Liver (tissue), 3 donors: ENCODE measurements around the gene BNIPL.

ENCODE experiments used
- CTCF ChIP-seq: fragments of 150-350 bp; IDR thresholded peaks from 2 replicates; pipeline ENCODE4 v1.5.1; 2017; ENCODE audit warnings: improper control_type of control experiment, low read depth, low read length; ENCODE audit not compliant: missing input control
- JUND ChIP-seq, 2 donors: IDR thresholded peaks; 2 replicates each; pipeline ENCODE4 v1.6.1; 2016; ENCODE audit warnings: antibody characterized with exemption in 2 of 2
- MAX ChIP-seq: IDR thresholded peaks from 2 replicates; pipeline ENCODE4 v1.6.1; 2016; ENCODE audit warnings: antibody characterized with exemption
- RAD21 ChIP-seq, 2 donors: IDR thresholded peaks; 2 replicates each; pipeline ENCODE4 v1.6.1; 2016; ENCODE audit warnings: antibody characterized with exemption in 2 of 2, mild to moderate bottlenecking in 2 of 2
- TF ChIP-seq, protein P1 (sequence below): IDR thresholded peaks from 2 replicates; pipeline ENCODE4 v1.6.1; 2016; ENCODE audit warnings: antibody characterized with exemption, mild to moderate bottlenecking
- TF ChIP-seq, protein P2 (sequence below): IDR thresholded peaks from 2 replicates; pipeline ENCODE4 v1.6.1; 2016; ENCODE audit warnings: antibody characterized with exemption
- donor health status: healthy.
- donor health status: healthy.

GRCh38 chr1:151009206-151009587, 27.2 kb upstream of the BNIPL start:
- TF ChIP-seq CTCF = no peak
- TF ChIP-seq, protein P1, sequence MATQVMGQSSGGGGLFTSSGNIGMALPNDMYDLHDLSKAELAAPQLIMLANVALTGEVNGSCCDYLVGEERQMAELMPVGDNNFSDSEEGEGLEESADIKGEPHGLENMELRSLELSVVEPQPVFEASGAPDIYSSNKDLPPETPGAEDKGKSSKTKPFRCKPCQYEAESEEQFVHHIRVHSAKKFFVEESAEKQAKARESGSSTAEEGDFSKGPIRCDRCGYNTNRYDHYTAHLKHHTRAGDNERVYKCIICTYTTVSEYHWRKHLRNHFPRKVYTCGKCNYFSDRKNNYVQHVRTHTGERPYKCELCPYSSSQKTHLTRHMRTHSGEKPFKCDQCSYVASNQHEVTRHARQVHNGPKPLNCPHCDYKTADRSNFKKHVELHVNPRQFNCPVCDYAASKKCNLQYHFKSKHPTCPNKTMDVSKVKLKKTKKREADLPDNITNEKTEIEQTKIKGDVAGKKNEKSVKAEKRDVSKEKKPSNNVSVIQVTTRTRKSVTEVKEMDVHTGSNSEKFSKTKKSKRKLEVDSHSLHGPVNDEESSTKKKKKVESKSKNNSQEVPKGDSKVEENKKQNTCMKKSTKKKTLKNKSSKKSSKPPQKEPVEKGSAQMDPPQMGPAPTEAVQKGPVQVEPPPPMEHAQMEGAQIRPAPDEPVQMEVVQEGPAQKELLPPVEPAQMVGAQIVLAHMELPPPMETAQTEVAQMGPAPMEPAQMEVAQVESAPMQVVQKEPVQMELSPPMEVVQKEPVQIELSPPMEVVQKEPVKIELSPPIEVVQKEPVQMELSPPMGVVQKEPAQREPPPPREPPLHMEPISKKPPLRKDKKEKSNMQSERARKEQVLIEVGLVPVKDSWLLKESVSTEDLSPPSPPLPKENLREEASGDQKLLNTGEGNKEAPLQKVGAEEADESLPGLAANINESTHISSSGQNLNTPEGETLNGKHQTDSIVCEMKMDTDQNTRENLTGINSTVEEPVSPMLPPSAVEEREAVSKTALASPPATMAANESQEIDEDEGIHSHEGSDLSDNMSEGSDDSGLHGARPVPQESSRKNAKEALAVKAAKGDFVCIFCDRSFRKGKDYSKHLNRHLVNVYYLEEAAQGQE = no peak
- TF ChIP-seq JUND (IDR thresholded peaks at IDR 0.05) = no peak
- no peak for TF ChIP-seq MAX
- TF ChIP-seq, protein P2, sequence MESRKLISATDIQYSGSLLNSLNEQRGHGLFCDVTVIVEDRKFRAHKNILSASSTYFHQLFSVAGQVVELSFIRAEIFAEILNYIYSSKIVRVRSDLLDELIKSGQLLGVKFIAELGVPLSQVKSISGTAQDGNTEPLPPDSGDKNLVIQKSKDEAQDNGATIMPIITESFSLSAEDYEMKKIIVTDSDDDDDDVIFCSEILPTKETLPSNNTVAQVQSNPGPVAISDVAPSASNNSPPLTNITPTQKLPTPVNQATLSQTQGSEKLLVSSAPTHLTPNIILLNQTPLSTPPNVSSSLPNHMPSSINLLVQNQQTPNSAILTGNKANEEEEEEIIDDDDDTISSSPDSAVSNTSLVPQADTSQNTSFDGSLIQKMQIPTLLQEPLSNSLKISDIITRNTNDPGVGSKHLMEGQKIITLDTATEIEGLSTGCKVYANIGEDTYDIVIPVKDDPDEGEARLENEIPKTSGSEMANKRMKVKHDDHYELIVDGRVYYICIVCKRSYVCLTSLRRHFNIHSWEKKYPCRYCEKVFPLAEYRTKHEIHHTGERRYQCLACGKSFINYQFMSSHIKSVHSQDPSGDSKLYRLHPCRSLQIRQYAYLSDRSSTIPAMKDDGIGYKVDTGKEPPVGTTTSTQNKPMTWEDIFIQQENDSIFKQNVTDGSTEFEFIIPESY = no peak
- no peak for TF ChIP-seq RAD21 (IDR thresholded peaks at IDR 0.05)
